ENCODE data around the gene SIK3. TPM values are rescaled to one million over a fixed set of nuclear protein-coding genes. Genes with fewer than 3 reads are reported as not detected.

SIK3 gene
- polyA plus RNA-seq, 1 of the 3 experiments (the other 2 are of a cell fraction): 5.1 TPM

DNA sequence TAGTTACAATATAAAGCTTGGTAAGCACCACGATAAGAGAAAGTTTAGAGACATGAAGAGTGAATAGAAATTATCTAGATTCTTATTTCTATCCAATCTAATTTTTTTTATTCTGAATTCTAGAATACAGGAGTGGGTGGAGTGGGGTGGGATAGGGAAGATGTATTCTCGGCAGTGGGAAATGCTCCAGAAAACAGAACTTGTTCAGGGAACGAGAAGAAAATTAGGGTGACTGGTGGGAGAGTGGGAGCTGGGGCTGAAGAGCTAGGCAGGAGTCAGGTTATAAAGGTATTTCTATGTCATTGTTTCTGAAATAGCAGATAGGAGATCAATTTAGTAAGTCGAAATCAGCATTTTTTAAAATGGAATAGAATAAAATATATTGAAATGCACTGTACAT, 207.6 kb downstream of the SIK3 start (continued):
- TF ChIP-seq, protein P1, sequence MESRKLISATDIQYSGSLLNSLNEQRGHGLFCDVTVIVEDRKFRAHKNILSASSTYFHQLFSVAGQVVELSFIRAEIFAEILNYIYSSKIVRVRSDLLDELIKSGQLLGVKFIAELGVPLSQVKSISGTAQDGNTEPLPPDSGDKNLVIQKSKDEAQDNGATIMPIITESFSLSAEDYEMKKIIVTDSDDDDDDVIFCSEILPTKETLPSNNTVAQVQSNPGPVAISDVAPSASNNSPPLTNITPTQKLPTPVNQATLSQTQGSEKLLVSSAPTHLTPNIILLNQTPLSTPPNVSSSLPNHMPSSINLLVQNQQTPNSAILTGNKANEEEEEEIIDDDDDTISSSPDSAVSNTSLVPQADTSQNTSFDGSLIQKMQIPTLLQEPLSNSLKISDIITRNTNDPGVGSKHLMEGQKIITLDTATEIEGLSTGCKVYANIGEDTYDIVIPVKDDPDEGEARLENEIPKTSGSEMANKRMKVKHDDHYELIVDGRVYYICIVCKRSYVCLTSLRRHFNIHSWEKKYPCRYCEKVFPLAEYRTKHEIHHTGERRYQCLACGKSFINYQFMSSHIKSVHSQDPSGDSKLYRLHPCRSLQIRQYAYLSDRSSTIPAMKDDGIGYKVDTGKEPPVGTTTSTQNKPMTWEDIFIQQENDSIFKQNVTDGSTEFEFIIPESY (IDR thresholded peaks at IDR 0.05; ENCODE audit: borderline replicate concordance, low read depth): no peak

GRCh38 chr11:116890193-116890592, 208.0 kb downstream of the SIK3 start:
- Histone ChIP-seq H3K4me1 (ENCODE audit: control insufficient read depth in 1 of 2, insufficient read depth in 2 of 2, low read depth in 1 of 2, low read length in 1 of 2) (peaks cover 0 to 7% of the 10 kb centered on the region in 2 experiments; a peak in 2 of 4 replicates), H4K20me1 (ENCODE audit: insufficient read depth) (no peaks in the 10 kb centered on the region), H3K9me2 (no peaks in the 10 kb centered on the region), H2AFZ (ENCODE audit: low read depth) (no peak overlapping the region), H3F3A (replicated peaks; ENCODE audit: insufficient read depth) (no peaks in the 10 kb centered on the region), H3K79me2 (ENCODE audit: insufficient read depth) (no peaks in the 10 kb centered on the region), H3K4me3 (ENCODE audit: low read depth in 2 of 2, low read length in 1 of 2) (no peak overlapping the region), H3K36me3 (replicated peaks in 1 of 2; ENCODE audit: control insufficient read depth in 1 of 2, insufficient read depth in 2 of 2, low read length in 1 of 2) (peaks cover 4 to 13% of the 10 kb centered on the region in 2 experiments), H3K9me3 (no peaks in the 10 kb centered on the region), H3K4me2 (no peak overlapping the region), H3K9ac (no peak overlapping the region), H3K27ac (ENCODE audit: low read depth in 2 of 2, low read length in 1 of 2) (no peak overlapping the region), H3K27me3 (ENCODE audit: insufficient read depth) (no peaks in the 10 kb centered on the region)
- POLR2A ChIA-PET: no interaction called here
- no peak for DNase-seq
- TF ChIP-seq SMC3 (IDR thresholded peaks at IDR 0.05; ENCODE audit: low read depth, low read length) (no peak), REST (IDR thresholded peaks at IDR 0.05; ENCODE audit: low read depth, low read length) (no peak), FOSL2 (IDR thresholded peaks at IDR 0.05; ENCODE audit: borderline replicate concordance, low read depth) (no peak), SIN3A (IDR thresholded peaks at IDR 0.05; ENCODE audit: borderline replicate concordance, low read depth, low read length) (no peak), RAD21 (IDR thresholded peaks at IDR 0.05; ENCODE audit: low read length) (no peak), POLR2AphosphoS5 (IDR thresholded peaks at IDR 0.05; ENCODE audit: low read depth, low read length) (no peak), GATA2 (CRISPR knock-in tag; IDR thresholded peaks at IDR 0.05) (no peak)
- TF ChIP-seq, protein P2, sequence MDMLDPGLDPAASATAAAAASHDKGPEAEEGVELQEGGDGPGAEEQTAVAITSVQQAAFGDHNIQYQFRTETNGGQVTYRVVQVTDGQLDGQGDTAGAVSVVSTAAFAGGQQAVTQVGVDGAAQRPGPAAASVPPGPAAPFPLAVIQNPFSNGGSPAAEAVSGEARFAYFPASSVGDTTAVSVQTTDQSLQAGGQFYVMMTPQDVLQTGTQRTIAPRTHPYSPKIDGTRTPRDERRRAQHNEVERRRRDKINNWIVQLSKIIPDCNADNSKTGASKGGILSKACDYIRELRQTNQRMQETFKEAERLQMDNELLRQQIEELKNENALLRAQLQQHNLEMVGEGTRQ (IDR thresholded peaks at IDR 0.05; ENCODE audit: borderline replicate concordance, low read depth, low read length): no peak
- TF ChIP-seq, protein P3, sequence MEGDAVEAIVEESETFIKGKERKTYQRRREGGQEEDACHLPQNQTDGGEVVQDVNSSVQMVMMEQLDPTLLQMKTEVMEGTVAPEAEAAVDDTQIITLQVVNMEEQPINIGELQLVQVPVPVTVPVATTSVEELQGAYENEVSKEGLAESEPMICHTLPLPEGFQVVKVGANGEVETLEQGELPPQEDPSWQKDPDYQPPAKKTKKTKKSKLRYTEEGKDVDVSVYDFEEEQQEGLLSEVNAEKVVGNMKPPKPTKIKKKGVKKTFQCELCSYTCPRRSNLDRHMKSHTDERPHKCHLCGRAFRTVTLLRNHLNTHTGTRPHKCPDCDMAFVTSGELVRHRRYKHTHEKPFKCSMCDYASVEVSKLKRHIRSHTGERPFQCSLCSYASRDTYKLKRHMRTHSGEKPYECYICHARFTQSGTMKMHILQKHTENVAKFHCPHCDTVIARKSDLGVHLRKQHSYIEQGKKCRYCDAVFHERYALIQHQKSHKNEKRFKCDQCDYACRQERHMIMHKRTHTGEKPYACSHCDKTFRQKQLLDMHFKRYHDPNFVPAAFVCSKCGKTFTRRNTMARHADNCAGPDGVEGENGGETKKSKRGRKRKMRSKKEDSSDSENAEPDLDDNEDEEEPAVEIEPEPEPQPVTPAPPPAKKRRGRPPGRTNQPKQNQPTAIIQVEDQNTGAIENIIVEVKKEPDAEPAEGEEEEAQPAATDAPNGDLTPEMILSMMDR (IDR thresholded peaks at IDR 0.05): no peak
- TF ChIP-seq, protein P1 (IDR thresholded peaks at IDR 0.05; ENCODE audit: borderline replicate concordance, low read depth): no peak
- CTCF ChIA-PET: interaction anchor here (4.2 kb wide), 1 partner anchor 11 kb away, joined by 27 read pairs; no protein-coding TSS in a partner anchor
- WGBS (ENCODE audit: low lambda C conversion rate): 97% methylated on average over 2 of the region's 2 CpGs
